HG03045 (cell line): ENCODE data around the gene MAGEA6.
"Not testable (repeated sequence)": the region's sequence is repeated elsewhere in the genome, so short reads cannot be mapped to it uniquely, and the experiment has no call there.

Source experiments
- ATAC-seq: cut with Tn5 transposase; IDR thresholded peaks from one replicate; pipeline ENCODE4 v1.9.1; 2021; ENCODE audit warnings: mild to moderate bottlenecking, moderate library complexity; ENCODE audit not compliant: unreplicated experiment

MAGEA6 gene

GRCh38 chrX:152734143-152734858, 35.2 kb downstream of the MAGEA6 start:
- ATAC-seq = not testable (repeated sequence)

GRCh38 chrX:152733261-152733975, 36.1 kb downstream of the MAGEA6 start, which contains the start of the genes CSAG1 and MAGEA12:
TSS of gene CSAG1 (minus strand) at chrX:152733721. CDS start at chrX:152732460, 1,261 bp downstream.
TSS of gene MAGEA12 (plus strand) at chrX:152733757. CDS start at chrX:152736162, 2,405 bp downstream.
- ATAC-seq = no peak

- ATAC-seq = no peak
These were observed 44.1 kb downstream of the MAGEA6 start for GRCh38 chrX:152725409-152725808.
